ENCODE results near the gene AUTS2. TPM values are rescaled to one million over a fixed set of nuclear protein-coding genes. Genes with fewer than 3 reads are reported as not detected.

AUTS2 gene
- total and polyA plus RNA-seq, 4 donors, result 4.9 to 24.4 (median 7.0) TPM

DNA sequence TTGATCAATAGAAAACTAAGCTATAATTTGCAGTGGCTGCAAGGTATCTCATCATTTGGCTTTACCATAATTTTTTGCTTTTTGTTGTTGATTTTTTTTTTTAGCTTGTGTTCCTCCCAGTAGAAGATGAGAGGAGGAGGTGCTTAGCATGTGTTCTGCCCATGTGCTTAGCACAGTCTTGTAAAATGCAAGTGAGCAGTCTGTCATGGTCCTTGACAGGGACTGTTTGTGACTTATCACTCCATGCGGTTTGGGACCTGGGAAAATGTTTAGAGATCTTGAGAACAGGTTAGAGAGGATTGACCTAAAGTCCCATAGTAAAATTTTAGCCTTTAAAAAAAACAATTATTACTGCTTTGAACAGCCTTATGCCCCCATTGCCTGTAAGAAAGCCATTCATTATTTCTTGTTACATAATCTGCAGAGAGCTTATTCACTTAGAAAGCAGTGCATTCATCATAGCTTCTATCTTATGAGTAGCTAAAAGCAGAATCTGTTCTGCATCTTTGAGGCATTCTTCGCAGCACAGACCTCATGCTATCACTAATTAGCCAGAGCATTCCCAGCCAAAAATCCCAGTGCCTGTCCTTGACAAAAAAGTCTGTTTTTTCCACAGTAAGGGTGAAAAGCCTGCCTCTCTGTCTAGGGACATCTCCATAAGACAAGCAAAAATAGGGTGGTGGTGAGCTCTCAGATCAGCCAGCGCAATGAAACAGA lies 784.9 kb downstream of the AUTS2 start:
- Histone ChIP-seq H3K9me3 (ENCODE audit: control insufficient read depth in 4 of 4, low read length in 3 of 4) (no peaks in the 10 kb centered on the region), H3K4me3 (ENCODE audit: low read depth in 1 of 3, low read length in 3 of 3) (no peak overlapping the region), H3K9ac (ENCODE audit: low read depth in 1 of 2, low read length in 2 of 2) (no peak overlapping the region), H3K27me3 (ENCODE audit: control insufficient read depth in 4 of 4, insufficient read depth in 4 of 4, low read length in 3 of 4) (no peaks in the 10 kb centered on the region), H3K27ac (ENCODE audit: low read depth in 1 of 2, low read length in 2 of 2) (no peak overlapping the region), H3K36me3 (ENCODE audit: control insufficient read depth in 4 of 4, insufficient read depth in 3 of 4, low read depth in 1 of 4, low read length in 3 of 4) (no peaks in the 10 kb centered on the region), H3K4me1 (ENCODE audit: control insufficient read depth in 4 of 4, insufficient read depth in 4 of 4, low read length in 3 of 4) (no peaks in the 10 kb centered on the region)
- TF ChIP-seq YY1 (IDR thresholded peaks at IDR 0.05) (no peak), HNF4A (conservative IDR thresholded peaks at IDR 0.05) (no peak), SP1 (IDR thresholded peaks at IDR 0.05) (no peak), RXRA (IDR thresholded peaks at IDR 0.05) (no peak), HNF4G (IDR thresholded peaks at IDR 0.05) (no peak), FOXA1 (IDR thresholded peaks at IDR 0.05) (no peak), RAD21 (IDR thresholded peaks at IDR 0.05) (no peak), NR2F2 (IDR thresholded peaks at IDR 0.05) (no peak), TAF1 (conservative IDR thresholded peaks at IDR 0.05) (no peak)
- TF ChIP-seq, protein P1, sequence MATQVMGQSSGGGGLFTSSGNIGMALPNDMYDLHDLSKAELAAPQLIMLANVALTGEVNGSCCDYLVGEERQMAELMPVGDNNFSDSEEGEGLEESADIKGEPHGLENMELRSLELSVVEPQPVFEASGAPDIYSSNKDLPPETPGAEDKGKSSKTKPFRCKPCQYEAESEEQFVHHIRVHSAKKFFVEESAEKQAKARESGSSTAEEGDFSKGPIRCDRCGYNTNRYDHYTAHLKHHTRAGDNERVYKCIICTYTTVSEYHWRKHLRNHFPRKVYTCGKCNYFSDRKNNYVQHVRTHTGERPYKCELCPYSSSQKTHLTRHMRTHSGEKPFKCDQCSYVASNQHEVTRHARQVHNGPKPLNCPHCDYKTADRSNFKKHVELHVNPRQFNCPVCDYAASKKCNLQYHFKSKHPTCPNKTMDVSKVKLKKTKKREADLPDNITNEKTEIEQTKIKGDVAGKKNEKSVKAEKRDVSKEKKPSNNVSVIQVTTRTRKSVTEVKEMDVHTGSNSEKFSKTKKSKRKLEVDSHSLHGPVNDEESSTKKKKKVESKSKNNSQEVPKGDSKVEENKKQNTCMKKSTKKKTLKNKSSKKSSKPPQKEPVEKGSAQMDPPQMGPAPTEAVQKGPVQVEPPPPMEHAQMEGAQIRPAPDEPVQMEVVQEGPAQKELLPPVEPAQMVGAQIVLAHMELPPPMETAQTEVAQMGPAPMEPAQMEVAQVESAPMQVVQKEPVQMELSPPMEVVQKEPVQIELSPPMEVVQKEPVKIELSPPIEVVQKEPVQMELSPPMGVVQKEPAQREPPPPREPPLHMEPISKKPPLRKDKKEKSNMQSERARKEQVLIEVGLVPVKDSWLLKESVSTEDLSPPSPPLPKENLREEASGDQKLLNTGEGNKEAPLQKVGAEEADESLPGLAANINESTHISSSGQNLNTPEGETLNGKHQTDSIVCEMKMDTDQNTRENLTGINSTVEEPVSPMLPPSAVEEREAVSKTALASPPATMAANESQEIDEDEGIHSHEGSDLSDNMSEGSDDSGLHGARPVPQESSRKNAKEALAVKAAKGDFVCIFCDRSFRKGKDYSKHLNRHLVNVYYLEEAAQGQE (IDR thresholded peaks at IDR 0.05), result no peak
- TF ChIP-seq, protein P2, sequence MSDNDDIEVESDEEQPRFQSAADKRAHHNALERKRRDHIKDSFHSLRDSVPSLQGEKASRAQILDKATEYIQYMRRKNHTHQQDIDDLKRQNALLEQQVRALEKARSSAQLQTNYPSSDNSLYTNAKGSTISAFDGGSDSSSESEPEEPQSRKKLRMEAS (IDR thresholded peaks at IDR 0.05), result no peak
- WGBS, result 86% methylated on average over 3 of the region's 3 CpGs
- DNase-seq (ENCODE audit: low spot score), result no peak

DNA sequence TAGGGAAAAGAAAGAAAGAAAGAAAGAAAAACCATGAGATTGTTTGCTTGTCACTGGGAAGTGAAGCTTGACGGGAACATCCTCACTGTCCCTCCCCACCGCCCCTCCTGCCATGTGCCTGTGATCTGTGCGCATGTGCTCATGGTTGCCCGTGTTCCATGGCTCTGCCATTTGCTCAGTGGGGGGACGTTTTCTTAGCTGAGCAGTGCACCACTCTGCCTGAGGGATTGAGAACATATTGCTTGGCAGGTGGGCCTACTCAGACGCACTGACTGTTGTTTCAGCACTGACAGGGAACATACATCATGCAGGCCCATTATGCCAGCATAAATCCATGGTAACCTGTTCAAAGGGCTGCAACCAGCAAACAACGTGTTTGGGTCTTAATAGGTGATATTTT lies 785.7 kb downstream of the AUTS2 start:
- WGBS, result 92% methylated on average over 7 of the region's 7 CpGs
- TF ChIP-seq RXRA (IDR thresholded peaks at IDR 0.05), result no peak
- TF ChIP-seq JUND (IDR thresholded peaks at IDR 0.05), result no peak
- TF ChIP-seq, protein P1 (IDR thresholded peaks at IDR 0.05), result no peak
- TF ChIP-seq, protein P3, sequence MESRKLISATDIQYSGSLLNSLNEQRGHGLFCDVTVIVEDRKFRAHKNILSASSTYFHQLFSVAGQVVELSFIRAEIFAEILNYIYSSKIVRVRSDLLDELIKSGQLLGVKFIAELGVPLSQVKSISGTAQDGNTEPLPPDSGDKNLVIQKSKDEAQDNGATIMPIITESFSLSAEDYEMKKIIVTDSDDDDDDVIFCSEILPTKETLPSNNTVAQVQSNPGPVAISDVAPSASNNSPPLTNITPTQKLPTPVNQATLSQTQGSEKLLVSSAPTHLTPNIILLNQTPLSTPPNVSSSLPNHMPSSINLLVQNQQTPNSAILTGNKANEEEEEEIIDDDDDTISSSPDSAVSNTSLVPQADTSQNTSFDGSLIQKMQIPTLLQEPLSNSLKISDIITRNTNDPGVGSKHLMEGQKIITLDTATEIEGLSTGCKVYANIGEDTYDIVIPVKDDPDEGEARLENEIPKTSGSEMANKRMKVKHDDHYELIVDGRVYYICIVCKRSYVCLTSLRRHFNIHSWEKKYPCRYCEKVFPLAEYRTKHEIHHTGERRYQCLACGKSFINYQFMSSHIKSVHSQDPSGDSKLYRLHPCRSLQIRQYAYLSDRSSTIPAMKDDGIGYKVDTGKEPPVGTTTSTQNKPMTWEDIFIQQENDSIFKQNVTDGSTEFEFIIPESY (IDR thresholded peaks at IDR 0.05), result no peak
- no peak for TF ChIP-seq FOXA1 (IDR thresholded peaks at IDR 0.05)
- TF ChIP-seq, protein P2 (IDR thresholded peaks at IDR 0.05), result no peak
- TF ChIP-seq, protein P4, sequence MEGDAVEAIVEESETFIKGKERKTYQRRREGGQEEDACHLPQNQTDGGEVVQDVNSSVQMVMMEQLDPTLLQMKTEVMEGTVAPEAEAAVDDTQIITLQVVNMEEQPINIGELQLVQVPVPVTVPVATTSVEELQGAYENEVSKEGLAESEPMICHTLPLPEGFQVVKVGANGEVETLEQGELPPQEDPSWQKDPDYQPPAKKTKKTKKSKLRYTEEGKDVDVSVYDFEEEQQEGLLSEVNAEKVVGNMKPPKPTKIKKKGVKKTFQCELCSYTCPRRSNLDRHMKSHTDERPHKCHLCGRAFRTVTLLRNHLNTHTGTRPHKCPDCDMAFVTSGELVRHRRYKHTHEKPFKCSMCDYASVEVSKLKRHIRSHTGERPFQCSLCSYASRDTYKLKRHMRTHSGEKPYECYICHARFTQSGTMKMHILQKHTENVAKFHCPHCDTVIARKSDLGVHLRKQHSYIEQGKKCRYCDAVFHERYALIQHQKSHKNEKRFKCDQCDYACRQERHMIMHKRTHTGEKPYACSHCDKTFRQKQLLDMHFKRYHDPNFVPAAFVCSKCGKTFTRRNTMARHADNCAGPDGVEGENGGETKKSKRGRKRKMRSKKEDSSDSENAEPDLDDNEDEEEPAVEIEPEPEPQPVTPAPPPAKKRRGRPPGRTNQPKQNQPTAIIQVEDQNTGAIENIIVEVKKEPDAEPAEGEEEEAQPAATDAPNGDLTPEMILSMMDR (IDR thresholded peaks at IDR 0.05; ENCODE audit: low read depth, low read length, missing input control), result no peak
- TF ChIP-seq GABPA (IDR thresholded peaks at IDR 0.05 in 1 of 2, conservative IDR thresholded peaks at IDR 0.05 in 1 of 2), result no peak
- TF ChIP-seq SP1 (IDR thresholded peaks at IDR 0.05), result no peak
- no peak for TF ChIP-seq YY1 (IDR thresholded peaks at IDR 0.05)
- TF ChIP-seq NR2F2 (IDR thresholded peaks at IDR 0.05), result no peak
- TF ChIP-seq, protein P5, sequence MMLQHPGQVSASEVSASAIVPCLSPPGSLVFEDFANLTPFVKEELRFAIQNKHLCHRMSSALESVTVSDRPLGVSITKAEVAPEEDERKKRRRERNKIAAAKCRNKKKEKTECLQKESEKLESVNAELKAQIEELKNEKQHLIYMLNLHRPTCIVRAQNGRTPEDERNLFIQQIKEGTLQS (IDR thresholded peaks at IDR 0.05), result no peak
- TF ChIP-seq TAF1 (conservative IDR thresholded peaks at IDR 0.05), result no peak
- TF ChIP-seq HNF4G (IDR thresholded peaks at IDR 0.05), result no peak
- TF ChIP-seq FOXA2 (IDR thresholded peaks at IDR 0.05), result no peak
- TF ChIP-seq RAD21 (IDR thresholded peaks at IDR 0.05), result no peak
- no peak for TF ChIP-seq EGR1 (IDR thresholded peaks at IDR 0.05; ENCODE audit: low read depth in 2 of 2)
- TF ChIP-seq HNF4A (conservative IDR thresholded peaks at IDR 0.05), result no peak
- Histone ChIP-seq H3K27me3 (ENCODE audit: control insufficient read depth in 4 of 4, insufficient read depth in 4 of 4, low read length in 3 of 4) (no peaks in the 10 kb centered on the region), H3K9me3 (ENCODE audit: control insufficient read depth in 4 of 4, low read length in 3 of 4) (no peaks in the 10 kb centered on the region), H3K27ac (ENCODE audit: low read depth in 1 of 2, low read length in 2 of 2) (no peak overlapping the region), H3K36me3 (ENCODE audit: control insufficient read depth in 4 of 4, insufficient read depth in 3 of 4, low read depth in 1 of 4, low read length in 3 of 4) (no peaks in the 10 kb centered on the region), H3K4me1 (ENCODE audit: control insufficient read depth in 4 of 4, insufficient read depth in 4 of 4, low read length in 3 of 4) (no peaks in the 10 kb centered on the region), H3K4me3 (ENCODE audit: low read depth in 1 of 3, low read length in 3 of 3) (no peak overlapping the region), H3K9ac (ENCODE audit: low read depth in 1 of 2, low read length in 2 of 2) (no peak overlapping the region)
- no peak for DNase-seq (ENCODE audit: low spot score)
